Right lobe of liver (tissue), 4 donors: Measurements from ENCODE around the gene MYO7B.

Experiments used
- CTCF ChIP-seq, 4 donors: fragments of 200-600 bp in 3 of 4; fragments of 450-650 bp in 1 of 4; IDR thresholded peaks; one replicate each; pipeline versions ENCODE4 v1.5.1 to v1.8.0; 2016 to 2022; ENCODE audit warnings: antibody characterized with exemption in 4 of 4, mild to moderate bottlenecking in 2 of 4
- POLR2A ChIP-seq: fragments of 450-650 bp; IDR thresholded peaks from one replicate; pipeline ENCODE4 v1.6.1; 2017; ENCODE audit warnings: antibody characterized with exemption, mild to moderate bottlenecking
- donor health status: DM: no; HTN: no; CAD: no.
- donor health status: DM: no; HTN: no; CAD: no.
- donor health status: DM: no; HTN: yes; CAD: no.

GRCh38 chr2:127566139-127566417 is 30.6 kb downstream of the MYO7B start:
- no peak for TF ChIP-seq POLR2A
- TF ChIP-seq CTCF (IDR thresholded peaks at IDR 0.05), result no peak
